ENCODE results near the gene TMEM82.

The TMEM82 gene

GRCh38 chr1:15785683-15786082 lies 43.4 kb downstream of the TMEM82 start:
- no peak for DNase-seq (ENCODE audit: low read depth, low spot score)

- no peak for DNase-seq (ENCODE audit: low read depth, low spot score)
These were observed 44.3 kb downstream of the TMEM82 start for GRCh38 chr1:15786581-15786980.

GRCh38 chr1:15788624-15789301 lies 46.5 kb downstream of the TMEM82 start:
- DNase-seq (ENCODE audit: low read depth, low spot score): no peak

GRCh38 chr1:15796086-15796462 lies 53.8 kb downstream of the TMEM82 start:
- DNase-seq (ENCODE audit: low read depth, low spot score): no peak
